GM08714 (cell line): ENCODE results near the gene IGSF3.

Experiments
- H3K4me3 ChIP-seq: fragments of 200-500 bp; sonication (Bioruptor generic); 2 replicates; pipeline ENCODE4 v1.5.1; 2014; ENCODE audit warnings: mild to moderate bottlenecking, low read length, inconsistent platforms
- ZNF274 ChIP-seq: IDR thresholded peaks from 2 replicates; pipeline ENCODE4 v1.6.1; 2012; ENCODE audit warnings: mild to moderate bottlenecking, low read depth, low read length

The IGSF3 gene

DNA sequence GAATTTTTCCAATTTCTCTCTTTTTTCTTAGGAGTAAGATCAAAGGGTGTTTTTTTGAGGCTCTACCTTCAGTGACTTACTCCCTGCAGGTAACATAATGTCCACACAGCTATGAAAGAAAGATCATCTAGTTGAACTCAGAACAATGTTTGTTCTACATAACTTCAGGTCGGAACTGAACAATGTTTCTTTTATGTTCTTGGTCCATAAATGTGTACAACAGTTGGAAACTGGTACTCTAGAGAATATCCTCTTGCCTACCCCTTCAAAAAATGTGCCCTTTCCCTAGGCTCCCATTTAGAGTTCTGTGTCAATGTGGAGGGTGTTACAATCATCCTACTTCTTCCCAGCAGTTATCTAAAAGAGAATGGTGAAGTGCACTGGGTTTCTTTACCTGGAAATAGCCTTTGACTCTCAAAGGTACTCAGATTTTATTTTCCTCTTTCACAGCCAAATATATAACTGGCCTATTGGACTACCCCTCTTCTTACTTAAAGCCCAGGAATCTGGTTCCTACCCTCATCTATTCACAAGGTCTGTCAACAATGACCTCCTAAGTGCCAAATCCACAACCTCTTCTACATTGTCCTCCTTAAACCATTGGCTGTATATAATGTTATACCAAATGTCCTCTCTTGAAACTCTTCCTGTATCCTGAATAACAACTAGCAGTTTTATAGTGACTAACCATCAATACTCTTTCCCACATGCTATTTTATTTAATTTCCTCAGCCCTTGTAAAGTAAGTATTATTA, 139.0 kb downstream of the IGSF3 start:
- no peak overlapping the region for H3K4me3 ChIP-seq

GRCh38 chr1:116525440-116525839, 142.1 kb downstream of the IGSF3 start:
- no peak for TF ChIP-seq ZNF274

More for the DNA sequence above, 139.0 kb downstream of the IGSF3 start:
- no peak for TF ChIP-seq ZNF274

More at GRCh38 chr1:116525440-116525839, 142.1 kb downstream of the IGSF3 start:
- no peak overlapping the region for H3K4me3 ChIP-seq
